Heart right ventricle (tissue), 16 donors: ENCODE measurements around the gene STUM. TPM values are rescaled to one million over a fixed set of nuclear protein-coding genes. Genes with fewer than 3 reads are reported as not detected.

Experiments used
- ATAC-seq, 8 donors: fragments of 200-7000 bp; cut with Tn5 transposase; one replicate each; pipeline ENCODE4 v1.9.1; 2020; ENCODE audit warnings: mild to moderate bottlenecking in 8 of 8, moderate library complexity in 8 of 8, moderate number of reproducible peaks in 1 of 8
- DNase-seq, 2 donors: peaks; one replicate each; pipeline ENCODE4 v3.0.0-alpha.2; 2020
- H3K27ac ChIP-seq, 10 donors: fragments of 200-600 bp; sonication (generic) in 2 of 10; one replicate each; pipeline versions ENCODE4 v1.5.0 to v1.8.0; 2020 to 2022; ENCODE audit warnings: mild to moderate bottlenecking in 3 of 10
- H3K27me3 ChIP-seq, 7 donors: fragments of 200-600 bp; one replicate each; pipeline ENCODE4 v1.8.0; 2021 to 2022; ENCODE audit warnings: mild to moderate bottlenecking in 2 of 7
- H3K36me3 ChIP-seq, 9 donors: fragments of 200-600 bp; sonication (generic) in 1 of 9; one replicate each; pipeline versions ENCODE4 v1.5.0 to v1.8.0; 2020 to 2022; ENCODE audit warnings: mild to moderate bottlenecking in 2 of 9
- H3K4me1 ChIP-seq, 9 donors: fragments of 200-600 bp; sonication (generic) in 1 of 9; one replicate each; pipeline versions ENCODE4 v1.5.0 to v1.8.0; 2020 to 2022; ENCODE audit warnings: mild to moderate bottlenecking in 4 of 9
- H3K4me3 ChIP-seq, 10 donors: fragments of 200-600 bp; sonication (generic) in 2 of 10; one replicate each; pipeline versions ENCODE4 v1.5.0 to v1.8.0; 2020 to 2022; ENCODE audit warnings: mild to moderate bottlenecking in 7 of 10, moderate library complexity in 2 of 10
- H3K9me3 ChIP-seq, 11 donors: fragments of 200-600 bp in 10 of 11; sonication (generic) in 2 of 11; one replicate each; pipeline versions ENCODE4 v1.5.0 to v1.8.0; 2013 to 2022; ENCODE audit warnings: mild to moderate bottlenecking in 2 of 11, control low read depth in 1 of 11, moderate library complexity in 1 of 11
- CTCF ChIP-seq, 9 donors: fragments of 200-600 bp; sonication (generic) in 2 of 9; IDR thresholded peaks; one replicate each; pipeline versions ENCODE4 v1.5.0 to v1.8.0; 2021 to 2022; ENCODE audit warnings: antibody characterized with exemption in 9 of 9, mild to moderate bottlenecking in 5 of 9, moderate library complexity in 1 of 9
- WGBS, 2 donors: extraction: QIAGEN DNeasy Blood & Tissue Kit; methylation state at CpG; one replicate each; pipeline ENCODE4 v1.1.7; 2013; ENCODE audit warnings: inconsistent platforms in 1 of 2; 5-methylcytosine and 5-hydroxymethylcytosine counted together
- intact Hi-C, 10 donors: fragments of 100-400 bp; cut with DNase I; formaldehyde crosslinking; loops; one replicate each; pipeline versions ENCODE4 v1.11.1 to v1.14.2; 2022
- polyA plus RNA-seq, 2 donors: library from polyadenylated mRNA; stranded (reverse); fragments of 200-250 nt; gene quantifications; one replicate each; pipeline ENCODE4 v1.2.3, GENCODE V29; 2013
- total RNA-seq, 10 donors: library from RNA; stranded (reverse); fragmentation: NEBNext Ultra II Directional in 3 of 10; extraction: Animal tissue kit (Norgen Biotek cat#: 25700) in 3 of 10; gene quantifications; one replicate each; pipeline versions ENCODE4 v1.2.1 to v1.2.4, GENCODE V29; 2021 to 2023
- donor health status: Arrhythmogenic right ventricular cardiomyopathy.
- donor health status: ischemic (EF 13 %, LVEDD 7.1; RV severe dilation, severe dysfunction).
- donor health status: healthy with polysubstance abuse.
- donor health status: DM: no; HTN: yes; CAD: no.
- donor health status: DM: no; HTN: no; CAD: no.
- donor health status: ischemic (EF 25% LVEDD 6.9; RV normal size, moderate dysfunction).
- donor health status: ischemic (EF 25% LVEDD 5.7; RV mildly dilated, moderate dysfunction).
- donor health status: healthy.
- donor health status: DM: yes; HTN: yes; CAD: no.
- donor health status: Ischemic cardiomyopathy.
- donor health status: ischemic (EF 35%, LVEDD 5.7; RV mildly dilated, moderate dysfunction).
- donor health status: nonischemic (EF 11% LVEDD 7.7; RV severe dilation, severe dysfunction).
- donor health status: DM: yes; HTN: yes; CAD: no.
- donor health status: PGD.
- donor health status: ischemic (EF 29% LVEDD 5.4; RV normal size, mild dysfunction).
- donor health status: nonischemic (EF 23%, LVEDD 6.1; RV moderate dilation, normal function).

STUM gene
- total and polyA plus RNA-seq, 12 donors, result 0.36 to 2.8 (median 0.94) TPM

GRCh38 chr1:226649780-226650179, 101.2 kb downstream of the STUM start:
- H3K4me1 ChIP-seq, result peaks cover 12 to 47% (median 31%) of the 10 kb centered on the region in 9 donors
- no peaks in the 10 kb centered on the region for H3K9me3 ChIP-seq
- H3K27ac ChIP-seq, result peak overlapping the region in 6 of 10 donors; percentile 7 to 70 (median 50)
- DNase-seq, result no peak
- intact Hi-C loops, result loop anchor here in 3 of 10 donors (5.0 to 10.0 kb wide), 2 partner anchors 33 to 85 kb away; partner anchors contain the start of gene ITPKB (in 2 of the 3)
- WGBS, 2 donors, result 56 to 57% methylated on average over 7 of the region's 7 CpGs
- peak in 6 of 9 donors; percentile 11 to 49 (median 38) for TF ChIP-seq CTCF (IDR thresholded peaks at IDR 0.05)
- peak in 5 of 8 donors; percentile 13 to 39 (median 25) for ATAC-seq
- peak overlapping the region in 1 of 10 donors; percentile 5 for H3K4me3 ChIP-seq
- H3K36me3 ChIP-seq, result peaks cover 0 to 41% (median 21%) of the 10 kb centered on the region in 9 donors
- H3K27me3 ChIP-seq, result no peaks in the 10 kb centered on the region

DNA sequence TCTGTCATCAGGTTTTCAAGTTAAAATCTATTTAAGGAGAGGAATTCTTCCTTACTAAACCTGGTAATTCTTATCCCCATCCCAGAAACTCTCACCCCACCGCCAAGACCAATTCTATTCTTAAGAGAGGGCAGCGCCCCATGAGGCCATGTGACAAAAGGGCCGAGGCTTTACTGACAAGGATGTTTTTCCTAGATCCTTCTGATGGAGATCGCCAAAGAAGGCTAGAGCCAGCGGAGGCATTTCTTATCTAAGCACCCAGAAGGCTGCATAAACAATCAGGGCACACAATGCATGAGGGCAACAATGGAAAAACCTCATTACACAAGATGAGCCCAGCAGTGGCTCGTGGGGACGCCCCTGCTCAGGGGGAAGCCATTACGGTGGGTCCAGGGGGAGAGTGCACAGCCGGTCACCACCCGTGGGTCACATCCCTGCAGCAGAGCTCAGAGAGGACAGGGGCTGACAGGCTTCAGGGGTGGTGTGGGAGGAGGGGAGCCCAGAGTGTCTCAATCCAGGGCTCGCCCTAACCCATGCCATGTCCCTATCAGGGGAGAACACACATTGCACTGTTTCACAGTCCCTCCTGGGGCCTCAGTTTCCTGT, 101.8 kb downstream of the STUM start:
- ATAC-seq, result peak; percentile 18 to 53 (median 34)
- intact Hi-C loops, result loop anchor here in 2 of 10 donors (10.0 kb wide), 1 partner anchor 84 kb away; the partner anchor contains the start of gene ITPKB (in 2 of the 2)
- H3K27ac ChIP-seq, result peak overlapping the region in 6 of 10 donors; percentile 7 to 70 (median 50)
- whole genome bisulfite sequencing, 2 donors, result 57 to 67% methylated on average over 11 of the region's 11 CpGs
- peak overlapping the region in 1 of 10 donors; percentile 5 for H3K4me3 ChIP-seq
- no peak for TF ChIP-seq CTCF (IDR thresholded peaks at IDR 0.05)
- H3K9me3 ChIP-seq, result no peaks in the 10 kb centered on the region
- peaks cover 0 to 36% (median 21%) of the 10 kb centered on the region in 9 donors for H3K36me3 ChIP-seq
- no peaks in the 10 kb centered on the region for H3K27me3 ChIP-seq
- H3K4me1 ChIP-seq, result peaks cover 12 to 48% (median 29%) of the 10 kb centered on the region in 9 donors
- no peak for DNase-seq

- peaks cover 0 to 28% (median 21%) of the 10 kb centered on the region in 9 donors for H3K36me3 ChIP-seq
- intact Hi-C loops, result loop anchor here in 2 of 10 donors (10.0 kb wide), 1 partner anchor 84 kb away; the partner anchor contains the start of gene ITPKB (in 2 of the 2)
- ATAC-seq (no peak), DNase-seq (no peak)
- H3K4me3 ChIP-seq, result no peak overlapping the region
- peak overlapping the region in 1 of 10 donors; percentile 38 for H3K27ac ChIP-seq
- no peak for TF ChIP-seq CTCF (IDR thresholded peaks at IDR 0.05)
- WGBS, 2 donors, result 88 to 92% methylated on average over 12 of the region's 12 CpGs
- no peaks in the 10 kb centered on the region for H3K27me3 ChIP-seq
- H3K4me1 ChIP-seq, result peaks cover 9 to 48% (median 20%) of the 10 kb centered on the region in 9 donors
- no peaks in the 10 kb centered on the region for H3K9me3 ChIP-seq
These were observed 102.6 kb downstream of the STUM start for GRCh38 chr1:226651041-226651731.

- Histone ChIP-seq H3K9me3 (no peaks in the 10 kb centered on the region), H3K27ac (no peak overlapping the region), H3K27me3 (no peaks in the 10 kb centered on the region), H3K4me1 (peaks cover 4 to 52% (median 19%) of the 10 kb centered on the region in 9 donors), H3K4me3 (no peak overlapping the region), H3K36me3 (peaks cover 0 to 23% (median 15%) of the 10 kb centered on the region in 9 donors)
- 54 to 61% methylated on average over 4 of the region's 4 CpGs for WGBS, 2 donors
- TF ChIP-seq CTCF (IDR thresholded peaks at IDR 0.05), result no peak
- no peak for DNase-seq
- ATAC-seq, result no peak
- intact Hi-C loops, result loop anchor here in 2 of 10 donors (10.0 kb wide), 1 partner anchor 83 kb away; the partner anchor contains the start of gene ITPKB (in 2 of the 2)
These were observed 103.2 kb downstream of the STUM start for GRCh38 chr1:226651732-226652105.
